Measurements from ENCODE around the gene ZNF45.

GRCh38 chr19:43976732-43977131, 41.6 kb upstream of the ZNF45 start:
- TF ChIP-seq, protein P1, sequence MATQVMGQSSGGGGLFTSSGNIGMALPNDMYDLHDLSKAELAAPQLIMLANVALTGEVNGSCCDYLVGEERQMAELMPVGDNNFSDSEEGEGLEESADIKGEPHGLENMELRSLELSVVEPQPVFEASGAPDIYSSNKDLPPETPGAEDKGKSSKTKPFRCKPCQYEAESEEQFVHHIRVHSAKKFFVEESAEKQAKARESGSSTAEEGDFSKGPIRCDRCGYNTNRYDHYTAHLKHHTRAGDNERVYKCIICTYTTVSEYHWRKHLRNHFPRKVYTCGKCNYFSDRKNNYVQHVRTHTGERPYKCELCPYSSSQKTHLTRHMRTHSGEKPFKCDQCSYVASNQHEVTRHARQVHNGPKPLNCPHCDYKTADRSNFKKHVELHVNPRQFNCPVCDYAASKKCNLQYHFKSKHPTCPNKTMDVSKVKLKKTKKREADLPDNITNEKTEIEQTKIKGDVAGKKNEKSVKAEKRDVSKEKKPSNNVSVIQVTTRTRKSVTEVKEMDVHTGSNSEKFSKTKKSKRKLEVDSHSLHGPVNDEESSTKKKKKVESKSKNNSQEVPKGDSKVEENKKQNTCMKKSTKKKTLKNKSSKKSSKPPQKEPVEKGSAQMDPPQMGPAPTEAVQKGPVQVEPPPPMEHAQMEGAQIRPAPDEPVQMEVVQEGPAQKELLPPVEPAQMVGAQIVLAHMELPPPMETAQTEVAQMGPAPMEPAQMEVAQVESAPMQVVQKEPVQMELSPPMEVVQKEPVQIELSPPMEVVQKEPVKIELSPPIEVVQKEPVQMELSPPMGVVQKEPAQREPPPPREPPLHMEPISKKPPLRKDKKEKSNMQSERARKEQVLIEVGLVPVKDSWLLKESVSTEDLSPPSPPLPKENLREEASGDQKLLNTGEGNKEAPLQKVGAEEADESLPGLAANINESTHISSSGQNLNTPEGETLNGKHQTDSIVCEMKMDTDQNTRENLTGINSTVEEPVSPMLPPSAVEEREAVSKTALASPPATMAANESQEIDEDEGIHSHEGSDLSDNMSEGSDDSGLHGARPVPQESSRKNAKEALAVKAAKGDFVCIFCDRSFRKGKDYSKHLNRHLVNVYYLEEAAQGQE (IDR thresholded peaks at IDR 0.05; ENCODE audit: low read depth) = no peak
- TF ChIP-seq CTCF (IDR thresholded peaks at IDR 0.05 in 2 of 3, conservative IDR thresholded peaks at IDR 0.05 in 1 of 3; ENCODE audit: borderline replicate concordance in 1 of 3, insufficient read depth in 1 of 3, low read depth in 2 of 3, low read length in 2 of 3) (no peak), POLR2AphosphoS5 (IDR thresholded peaks at IDR 0.05; ENCODE audit: low read depth, low read length) (no peak), POLR2A (IDR thresholded peaks at IDR 0.05; ENCODE audit: borderline replicate concordance, extremely low read depth, insufficient read depth, insufficient read length) (no peak)
- TF ChIP-seq, protein P2, sequence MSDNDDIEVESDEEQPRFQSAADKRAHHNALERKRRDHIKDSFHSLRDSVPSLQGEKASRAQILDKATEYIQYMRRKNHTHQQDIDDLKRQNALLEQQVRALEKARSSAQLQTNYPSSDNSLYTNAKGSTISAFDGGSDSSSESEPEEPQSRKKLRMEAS (IDR thresholded peaks at IDR 0.05) = no peak

Measured in HCT116 (cell line).